H9 (cell line): ENCODE results near the gene ARRDC1. TPM values are rescaled to one million over a fixed set of nuclear protein-coding genes. Genes with fewer than 3 reads are reported as not detected.

Source experiments
- DNase-seq: peaks from one replicate; pipeline ENCODE4 v3.0.0-alpha.2; 2017
- H2AFZ ChIP-seq: one replicate; pipeline ENCODE4 v1.6.1; 2013; ENCODE audit warnings: mild to moderate bottlenecking, low read length, control low read depth, moderate library complexity
- H2AK5ac ChIP-seq: 2 replicates; pipeline ENCODE4 v1.6.1; 2013; ENCODE audit warnings: low read length, control low read depth, mixed read lengths; ENCODE audit not compliant: insufficient read length
- H2BK120ac ChIP-seq: one replicate; pipeline ENCODE4 v1.6.1; 2013; ENCODE audit warnings: low read depth, mild to moderate bottlenecking, low read length, control low read depth, inconsistent platforms; ENCODE audit not compliant: poor library complexity, severe bottlenecking
- H2BK12ac ChIP-seq: 2 replicates; pipeline ENCODE4 v1.6.1; 2013; ENCODE audit warnings: low read length, control low read depth, mixed read lengths, low read depth; ENCODE audit not compliant: insufficient read length
- H2BK15ac ChIP-seq: 2 replicates; pipeline ENCODE4 v1.6.1; 2013; ENCODE audit warnings: low read depth, low read length, control low read depth
- H2BK20ac ChIP-seq: one replicate; pipeline ENCODE4 v1.6.1; 2013; ENCODE audit warnings: low read depth, mild to moderate bottlenecking, low read length, control low read depth, inconsistent platforms; ENCODE audit not compliant: poor library complexity, severe bottlenecking
- H2BK5ac ChIP-seq: 2 replicates; pipeline ENCODE4 v1.6.1; 2013; ENCODE audit warnings: low read length, control low read depth, mixed read lengths; ENCODE audit not compliant: insufficient read length
- H3K14ac ChIP-seq: 2 replicates; pipeline ENCODE4 v1.6.1; 2013; ENCODE audit warnings: low read length, control low read depth; ENCODE audit not compliant: insufficient read depth
- H3K18ac ChIP-seq: 2 replicates; pipeline ENCODE4 v1.6.1; 2013; ENCODE audit warnings: low read depth, mild to moderate bottlenecking, mixed read lengths, low read length, control low read depth; ENCODE audit not compliant: insufficient read length
- H3K23ac ChIP-seq: 2 replicates; pipeline ENCODE4 v1.6.1; 2013; ENCODE audit warnings: low read length, control low read depth, mixed read lengths, low read depth; ENCODE audit not compliant: insufficient read length
- H3K23me2 ChIP-seq: 2 replicates; pipeline ENCODE4 v1.6.1; 2013; ENCODE audit warnings: low read depth, mild to moderate bottlenecking, mixed read lengths, low read length, control low read depth; ENCODE audit not compliant: insufficient read length, poor library complexity, severe bottlenecking
- H3K27ac ChIP-seq: 2 replicates; pipeline ENCODE4 v1.5.1; 2013; ENCODE audit warnings: low read length, control low read depth, mixed read lengths, low read depth; ENCODE audit not compliant: insufficient read length
- H3K27me3 ChIP-seq: 2 replicates; pipeline ENCODE4 v1.6.1; 2013; ENCODE audit warnings: low read length, control low read depth, inconsistent platforms; ENCODE audit not compliant: insufficient read depth
- H3K4ac ChIP-seq: 2 replicates; pipeline ENCODE4 v1.6.1; 2013; ENCODE audit warnings: low read depth, mild to moderate bottlenecking, control low read depth, inconsistent platforms, low read length, moderate library complexity
- H3K4me1 ChIP-seq: 2 replicates; pipeline ENCODE4 v1.6.1; 2013; ENCODE audit warnings: low read length, control low read depth, inconsistent platforms; ENCODE audit not compliant: insufficient read depth
- H3K4me2 ChIP-seq: 2 replicates; pipeline ENCODE4 v1.6.1; 2013; ENCODE audit warnings: low read length, control low read depth, mixed read lengths; ENCODE audit not compliant: insufficient read length, insufficient read depth
- H3K56ac ChIP-seq: 2 replicates; pipeline ENCODE4 v1.6.1; 2013; ENCODE audit warnings: low read depth, mild to moderate bottlenecking, mixed read lengths, low read length, control low read depth; ENCODE audit not compliant: insufficient read length
- H3K79me1 ChIP-seq: 2 replicates; pipeline ENCODE4 v1.6.1; 2013; ENCODE audit warnings: low read depth, mild to moderate bottlenecking, moderate library complexity, low read length, control low read depth, inconsistent platforms; ENCODE audit not compliant: insufficient read depth, poor library complexity, severe bottlenecking
- H3K79me2 ChIP-seq: 2 replicates; pipeline ENCODE4 v1.6.1; 2013; ENCODE audit warnings: low read length, control low read depth, inconsistent platforms; ENCODE audit not compliant: insufficient read depth
- H3K9ac ChIP-seq: 2 replicates; pipeline ENCODE4 v1.6.1; 2013; ENCODE audit warnings: low read length, control low read depth, mixed read lengths; ENCODE audit not compliant: insufficient read length; ENCODE audit errors: extremely low read depth
- H3K9me3 ChIP-seq: one replicate; pipeline ENCODE4 v1.6.1; 2013; ENCODE audit warnings: low read depth, low read length, inconsistent platforms; ENCODE audit not compliant: control insufficient read depth
- H3T11ph ChIP-seq: one replicate; pipeline ENCODE4 v1.6.1; 2013; ENCODE audit warnings: mild to moderate bottlenecking, low read length, control low read depth, inconsistent platforms
- H4K20me1 ChIP-seq: one replicate; pipeline ENCODE4 v1.6.1; 2013; ENCODE audit not compliant: control insufficient read depth, insufficient read length, insufficient read depth
- H4K5ac ChIP-seq: 2 replicates; pipeline ENCODE4 v1.6.1; 2013; ENCODE audit warnings: low read depth, mild to moderate bottlenecking, mixed read lengths, low read length, control low read depth; ENCODE audit not compliant: insufficient read length
- H4K8ac ChIP-seq: replicated peaks from 2 replicates; pipeline ENCODE4 v1.6.1; 2013; ENCODE audit warnings: low read length, control low read depth, mixed read lengths, low read depth; ENCODE audit not compliant: insufficient read length
- H4K91ac ChIP-seq: 2 replicates; pipeline ENCODE4 v1.6.1; 2013; ENCODE audit warnings: low read depth, mild to moderate bottlenecking, moderate library complexity, mixed read lengths, low read length, control low read depth; ENCODE audit not compliant: insufficient read length
- H3K27ac Mint-ChIP-seq, 3 experiments: 2 replicates in 2 of 3; 3 replicates in 1 of 3; pipeline ENCODE4 v1.8.0; 2020 to 2021; ENCODE audit warnings: mixed read lengths in 3 of 3, mild to moderate bottlenecking in 1 of 3, moderate library complexity in 1 of 3
- H3K27me3 Mint-ChIP-seq: 2 replicates; pipeline ENCODE4 v1.8.0; 2021; ENCODE audit warnings: low read depth, mild to moderate bottlenecking, moderate library complexity, mixed read lengths
- H3K36me3 Mint-ChIP-seq, 3 experiments: 2 replicates in 2 of 3; 3 replicates in 1 of 3; pipeline ENCODE4 v1.8.0; 2020 to 2021; ENCODE audit warnings: low read depth in 3 of 3, mixed read lengths in 3 of 3; ENCODE audit not compliant: insufficient read depth in 1 of 3
- H3K4me1 Mint-ChIP-seq, 2 experiments: 2 replicates each; pipeline ENCODE4 v1.8.0; 2020; ENCODE audit warnings: mixed read lengths in 2 of 2
- H3K4me3 Mint-ChIP-seq, 2 experiments: 2 replicates in 1 of 2; 3 replicates in 1 of 2; pipeline ENCODE4 v1.8.0; 2020 to 2021; ENCODE audit warnings: mild to moderate bottlenecking in 2 of 2, mixed read lengths in 2 of 2, moderate library complexity in 1 of 2
- H3K9me3 Mint-ChIP-seq, 2 experiments: 2 replicates in 1 of 2; 3 replicates in 1 of 2; pipeline ENCODE4 v1.8.0; 2020; ENCODE audit warnings: mild to moderate bottlenecking in 2 of 2, mixed read lengths in 2 of 2, moderate library complexity in 1 of 2
- WGBS: extraction: QIAGEN DNeasy Blood & Tissue Kit; methylation state at CpG from one replicate; pipeline ENCODE4 v1.1.7; 2013; ENCODE audit warnings: missing lambda C conversion rate, low lambda C conversion rate, mixed read lengths; ENCODE audit not compliant: insufficient read length; ENCODE audit errors: extremely low coverage; 5-methylcytosine and 5-hydroxymethylcytosine counted together
- total RNA-seq: library from RNA; stranded (reverse); gene quantifications from 2 replicates; pipeline ENCODE4 v1.2.1, GENCODE V29; 2021
- TF ChIP-seq, protein P1 (sequence below): fragments of 200-600 bp; sonication (generic); conservative IDR thresholded peaks from 3 replicates; pipeline ENCODE4 v1.8.0; 2021; ENCODE audit warnings: antibody characterized with exemption, mild to moderate bottlenecking

Gene ARRDC1
- total RNA-seq, 1 experiment from 2014 or later: 34.4 TPM

DNA sequence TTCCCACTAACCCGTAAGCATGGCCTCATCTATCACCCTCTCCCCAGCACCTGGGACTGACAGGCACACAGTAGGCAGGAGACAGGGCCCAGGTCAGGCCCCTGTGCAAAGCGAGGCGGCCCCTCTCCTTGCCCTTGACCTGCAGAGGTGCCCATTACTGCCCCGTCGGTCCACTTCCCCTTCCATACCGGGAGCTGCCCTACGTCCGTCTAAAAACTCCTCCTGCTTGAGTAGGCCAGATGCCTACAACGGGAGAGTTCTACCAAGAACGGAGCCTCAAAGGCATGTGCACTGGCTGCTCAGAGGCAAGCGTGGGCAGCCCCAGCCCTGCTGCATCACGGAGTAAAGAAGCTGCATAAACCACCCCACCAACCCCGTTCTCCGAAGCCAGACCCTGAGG is 22.1 kb upstream of the ARRDC1 start:
- no peaks in the 10 kb centered on the region for H3K79me1 ChIP-seq
- peaks cover 4% of the 10 kb centered on the region for H3K23me2 ChIP-seq
- H4K8ac ChIP-seq: no peak overlapping the region
- Mint-ChIP-seq H3K36me3 (peaks cover 29 to 82% (median 66%) of the 10 kb centered on the region in 3 experiments; a peak in 6 of 7 replicates), H3K27me3 (no peaks in the 10 kb centered on the region), H3K9me3 (no peaks in the 10 kb centered on the region), H3K4me3 (no peak overlapping the region; a peak in 1 of 5 replicates), H3K27ac (peak overlapping the region; percentile 29 to 90 (median 83); a peak in 4 of 7 replicates), H3K4me1 (peaks cover 19 to 34% of the 10 kb centered on the region in 2 experiments)
- H3K27ac ChIP-seq: no peak overlapping the region
- H4K5ac ChIP-seq: no peak overlapping the region
- H2BK120ac ChIP-seq: no peak overlapping the region
- no peaks in the 10 kb centered on the region for H4K20me1 ChIP-seq
- H3K9me3 ChIP-seq: no peaks in the 10 kb centered on the region
- H3K9ac ChIP-seq: no peak overlapping the region
- no peak overlapping the region for H3K56ac ChIP-seq
- no peaks in the 10 kb centered on the region for H3K4me1 ChIP-seq
- H3K14ac ChIP-seq: no peak overlapping the region
- no peak overlapping the region for H4K91ac ChIP-seq
- H2AFZ ChIP-seq: no peak overlapping the region
- H3K27me3 ChIP-seq: no peaks in the 10 kb centered on the region
- no peak overlapping the region for H2BK15ac ChIP-seq
- H2BK12ac ChIP-seq: no peak overlapping the region
- no peak overlapping the region for H3T11ph ChIP-seq
- H3K4ac ChIP-seq: no peak overlapping the region
- H2AK5ac ChIP-seq: no peak overlapping the region
- no peaks in the 10 kb centered on the region; the same call in 1 of the 2 replicates for H3K79me2 ChIP-seq
- no peak overlapping the region for H3K18ac ChIP-seq
- no peak overlapping the region for H2BK20ac ChIP-seq
- H3K4me2 ChIP-seq: no peak overlapping the region
- DNase-seq: no peak
- no CpG with 5 or more reads among the region's 14 CpGs for WGBS
- H3K23ac ChIP-seq: no peak overlapping the region
- H2BK5ac ChIP-seq: no peak overlapping the region
- TF ChIP-seq, protein P1, sequence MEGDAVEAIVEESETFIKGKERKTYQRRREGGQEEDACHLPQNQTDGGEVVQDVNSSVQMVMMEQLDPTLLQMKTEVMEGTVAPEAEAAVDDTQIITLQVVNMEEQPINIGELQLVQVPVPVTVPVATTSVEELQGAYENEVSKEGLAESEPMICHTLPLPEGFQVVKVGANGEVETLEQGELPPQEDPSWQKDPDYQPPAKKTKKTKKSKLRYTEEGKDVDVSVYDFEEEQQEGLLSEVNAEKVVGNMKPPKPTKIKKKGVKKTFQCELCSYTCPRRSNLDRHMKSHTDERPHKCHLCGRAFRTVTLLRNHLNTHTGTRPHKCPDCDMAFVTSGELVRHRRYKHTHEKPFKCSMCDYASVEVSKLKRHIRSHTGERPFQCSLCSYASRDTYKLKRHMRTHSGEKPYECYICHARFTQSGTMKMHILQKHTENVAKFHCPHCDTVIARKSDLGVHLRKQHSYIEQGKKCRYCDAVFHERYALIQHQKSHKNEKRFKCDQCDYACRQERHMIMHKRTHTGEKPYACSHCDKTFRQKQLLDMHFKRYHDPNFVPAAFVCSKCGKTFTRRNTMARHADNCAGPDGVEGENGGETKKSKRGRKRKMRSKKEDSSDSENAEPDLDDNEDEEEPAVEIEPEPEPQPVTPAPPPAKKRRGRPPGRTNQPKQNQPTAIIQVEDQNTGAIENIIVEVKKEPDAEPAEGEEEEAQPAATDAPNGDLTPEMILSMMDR: no peak
